CD4-positive, alpha-beta T cell treated with Interleukin-10 for 1 hour (primary cell): Measurements from ENCODE around the gene SH2D7.

Experiments
- DNase-seq: peaks from one replicate; pipeline ENCODE4 v3.0.0-alpha.2; 2020

The SH2D7 gene

GRCh38 chr15:78079298-78080087 lies 12.9 kb upstream of the SH2D7 start:
- no peak for DNase-seq

- no peak for DNase-seq
These were observed 12.3 kb upstream of the SH2D7 start for GRCh38 chr15:78080088-78080460.

GRCh38 chr15:78082106-78082742 lies 10.1 kb upstream of the SH2D7 start:
- no peak for DNase-seq

- DNase-seq, result no peak
These were observed 9.6 kb upstream of the SH2D7 start for GRCh38 chr15:78082743-78083110.

GRCh38 chr15:78083186-78083585 lies 9.2 kb upstream of the SH2D7 start:
- no peak for DNase-seq

- no peak for DNase-seq
These were observed 8.5 kb upstream of the SH2D7 start for GRCh38 chr15:78083687-78084448.

- no peak for DNase-seq
These were observed 8.0 kb upstream of the SH2D7 start for GRCh38 chr15:78084449-78084750.

- DNase-seq, result no peak
These were observed 6.4 kb upstream of the SH2D7 start for GRCh38 chr15:78085928-78086327.

GRCh38 chr15:78087951-78088772 lies 4.2 kb upstream of the SH2D7 start:
- DNase-seq, result no peak

- no peak for DNase-seq
These were observed 3.6 kb upstream of the SH2D7 start for GRCh38 chr15:78088773-78089080.

GRCh38 chr15:78090422-78091063 lies 1.8 kb upstream of the SH2D7 start:
- DNase-seq, result no peak

- DNase-seq, result no peak
These were observed 1.1 kb downstream of the SH2D7 start for GRCh38 chr15:78093242-78094020.

- DNase-seq, result no peak
These were observed 5.3 kb downstream of the SH2D7 start for GRCh38 chr15:78097667-78098066.

- no peak for DNase-seq
These were observed 5.9 kb downstream of the SH2D7 start for GRCh38 chr15:78098131-78098755.

GRCh38 chr15:78100886-78101285 lies 8.5 kb downstream of the SH2D7 start:
- no peak for DNase-seq

GRCh38 chr15:78101423-78102105 lies 9.2 kb downstream of the SH2D7 start:
- no peak for DNase-seq

GRCh38 chr15:78102211-78102610 lies 9.8 kb downstream of the SH2D7 start:
- DNase-seq, result no peak

GRCh38 chr15:78102741-78103140 lies 10.4 kb downstream of the SH2D7 start:
- no peak for DNase-seq

- peak; percentile 67 for DNase-seq
These were observed 11.2 kb downstream of the SH2D7 start for GRCh38 chr15:78103406-78104118.

GRCh38 chr15:78104119-78104479 lies 11.7 kb downstream of the SH2D7 start:
- DNase-seq, result no peak
